GM12891 (cell line): ENCODE data around the gene HEMK1.
A peak's percentile ranks its signal among the peaks of the same experiment; 100 is the strongest.

Experiments
- DNase-seq: peaks from one replicate; pipeline ENCODE4 v3.0.0; 2011; ENCODE audit warnings: low spot score; ENCODE audit not compliant: insufficient read length
- FAIRE-seq: peaks from 2 replicates; lab custom pipeline; 2011; peaks lifted over from hg19 to GRCh38; lab: Jason Lieb, UNC
- PAX5 ChIP-seq: IDR thresholded peaks from 2 replicates; pipeline ENCODE4 v1.6.1; 2011; ENCODE audit warnings: low read length, moderate library complexity, mild to moderate bottlenecking; ENCODE audit not compliant: insufficient read depth, severe bottlenecking
- POLR2A ChIP-seq: IDR thresholded peaks from 2 replicates; pipeline ENCODE4 v1.6.1; 2011; ENCODE audit warnings: low read depth, low read length, control low read depth
- POLR2AphosphoS5 ChIP-seq: IDR thresholded peaks from 2 replicates; pipeline ENCODE4 v1.6.1; 2011; ENCODE audit warnings: low read depth, low read length, control low read depth
- POU2F2 ChIP-seq: IDR thresholded peaks from 2 replicates; pipeline ENCODE4 v1.6.1; 2011; ENCODE audit warnings: low read depth, mild to moderate bottlenecking, control low read depth, low read length, moderate library complexity
- SPI1 ChIP-seq: IDR thresholded peaks from 2 replicates; pipeline ENCODE4 v1.6.1; 2011; ENCODE audit warnings: low read depth, low read length, control low read depth
- TAF1 ChIP-seq: IDR thresholded peaks from 2 replicates; pipeline ENCODE4 v1.6.1; 2011; ENCODE audit warnings: low read depth, low read length, control low read depth

HEMK1 gene

GRCh38 chr3:50632450-50632849 is 63.1 kb downstream of the HEMK1 start:
- DNase-seq (peak; percentile 31), FAIRE-seq (peak; percentile 33)
- 0 out of 2 replicates have a peak, but pooled peaks have one; percentile 4 for TF ChIP-seq SPI1
- no peak for TF ChIP-seq POLR2AphosphoS5
- no peak for TF ChIP-seq POU2F2
- no peak for TF ChIP-seq PAX5

- DNase-seq (no peak), FAIRE-seq (peak; percentile 56)
- no peak for TF ChIP-seq POLR2A
- TF ChIP-seq POLR2AphosphoS5 = no peak
- no peak for TF ChIP-seq SPI1
- no peak for TF ChIP-seq PAX5
- no peak for TF ChIP-seq POU2F2
- TF ChIP-seq TAF1 = no peak
Observed at GRCh38 chr3:50633230-50633790, 64.0 kb downstream of the HEMK1 start.

- FAIRE-seq (no peak), DNase-seq (no peak)
- no peak for TF ChIP-seq POLR2A
- no peak for TF ChIP-seq PAX5
- TF ChIP-seq POLR2AphosphoS5 = no peak
- TF ChIP-seq TAF1 = no peak
Observed at GRCh38 chr3:50635066-50635465, 65.7 kb downstream of the HEMK1 start.

GRCh38 chr3:50637011-50637410 is 67.7 kb downstream of the HEMK1 start:
- TF ChIP-seq SPI1 (no peak), TAF1 (no peak), POLR2A (no peak), PAX5 (no peak), POLR2AphosphoS5 (no peak), POU2F2 (no peak)
- FAIRE-seq = no peak
- no peak for DNase-seq

- FAIRE-seq (no peak), DNase-seq (no peak)
Observed at GRCh38 chr3:50637945-50638344, 68.6 kb downstream of the HEMK1 start.

GRCh38 chr3:50639055-50639494 is 69.8 kb downstream of the HEMK1 start:
- DNase-seq = no peak
- TF ChIP-seq PAX5 (no peak), POLR2A (no peak), SPI1 (no peak), POU2F2 (no peak)
- no peak for FAIRE-seq

More at GRCh38 chr3:50637945-50638344, 68.6 kb downstream of the HEMK1 start:
- no peak for TF ChIP-seq SPI1
- no peak for TF ChIP-seq PAX5
- TF ChIP-seq TAF1 = no peak
- TF ChIP-seq POLR2AphosphoS5 = no peak
- TF ChIP-seq POU2F2 = no peak
- no peak for TF ChIP-seq POLR2A

- DNase-seq (no peak), FAIRE-seq (no peak)
- TF ChIP-seq PAX5 (peak; percentile 28), TAF1 (no peak), POLR2A (no peak), POU2F2 (no peak)
Observed at GRCh38 chr3:50642382-50642781, 73.1 kb downstream of the HEMK1 start.

GRCh38 chr3:50644561-50644960 is 75.2 kb downstream of the HEMK1 start:
- TF ChIP-seq TAF1 = no peak
- no peak for TF ChIP-seq SPI1
- TF ChIP-seq PAX5 = no peak
- TF ChIP-seq POLR2A = no peak
- no peak for TF ChIP-seq POLR2AphosphoS5
- TF ChIP-seq POU2F2 = no peak
- DNase-seq (no peak), FAIRE-seq (no peak)

GRCh38 chr3:50645378-50645777 is 76.1 kb downstream of the HEMK1 start:
- FAIRE-seq (no peak), DNase-seq (no peak)
- no peak for TF ChIP-seq TAF1
- TF ChIP-seq POU2F2 = no peak
- no peak for TF ChIP-seq POLR2AphosphoS5
- no peak for TF ChIP-seq PAX5
